ENCODE data around the gene ERVH48-1. TPM values are rescaled to one million over a fixed set of nuclear protein-coding genes. Genes with fewer than 3 reads are reported as not detected.
A peak's percentile ranks its signal among the peaks of the same experiment; 100 is the strongest.

Gene ERVH48-1
- total RNA-seq, 2 experiments from 2014 or later, result 0.09 TPM; not detected in 1

DNA sequence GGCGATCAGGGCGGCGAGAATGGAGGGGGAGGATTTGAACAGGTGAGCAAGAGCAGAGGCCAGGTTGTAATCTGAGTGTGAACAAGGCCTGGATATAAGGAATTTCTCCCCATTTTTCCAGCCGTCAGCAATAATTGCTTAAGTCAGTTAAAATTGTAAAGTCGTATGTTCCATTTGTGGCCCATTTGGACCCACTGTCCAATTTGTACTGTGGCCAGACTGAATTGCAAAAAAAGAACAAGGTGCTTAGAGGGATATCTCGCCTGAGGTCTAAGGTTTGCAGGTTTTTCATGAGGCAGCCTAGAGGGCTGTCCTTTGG, 1.0 kb downstream of the ERVH48-1 start:
- H3K4me3 ChIP-seq (ENCODE audit: low read depth, low read length, poor library complexity, severe bottlenecking), result peak overlapping the region; percentile 31
- POLR2A ChIA-PET, result no interaction called here

DNA sequence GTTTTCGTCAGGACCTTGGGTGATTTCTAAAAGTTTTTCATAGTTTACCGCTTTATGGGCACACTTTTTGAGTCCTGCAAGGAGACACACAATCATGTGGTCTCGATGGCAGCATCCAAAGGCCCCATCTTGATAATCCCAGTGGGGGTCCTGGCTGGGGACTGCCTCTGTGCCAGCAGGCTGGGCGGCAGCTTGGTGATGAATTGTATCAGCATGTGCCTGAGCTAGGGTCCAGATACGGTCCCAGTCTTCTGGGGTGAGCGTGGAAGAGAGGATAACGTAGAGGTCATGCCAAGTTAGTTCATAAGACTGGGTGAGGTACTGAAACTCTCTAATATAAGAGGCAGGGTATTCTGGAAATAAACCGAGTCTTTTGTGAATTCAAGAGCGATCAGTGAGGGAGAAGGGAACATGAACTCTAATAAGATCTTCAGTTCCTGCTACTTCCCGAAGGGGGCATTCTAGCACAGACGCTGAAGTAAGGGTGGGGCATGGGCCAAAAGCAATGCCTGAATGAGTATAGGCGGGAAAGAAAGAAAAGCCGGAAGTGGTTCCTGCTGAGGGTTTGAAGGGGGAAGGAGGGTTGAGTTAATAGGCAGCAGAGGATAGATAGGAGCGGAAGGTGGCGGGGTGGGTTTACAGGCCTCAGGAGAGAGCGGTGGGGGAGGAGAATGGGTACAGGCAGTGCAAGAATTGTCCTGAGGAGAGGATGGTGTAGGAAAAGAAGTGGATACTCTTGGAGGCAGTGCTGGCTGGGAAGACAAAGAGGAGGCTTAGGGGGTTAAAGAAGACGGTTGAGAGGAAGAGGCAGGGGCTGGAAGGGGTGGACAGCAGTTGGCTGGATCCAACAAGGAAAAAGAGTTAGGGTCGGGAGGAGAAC, 1.6 kb downstream of the ERVH48-1 start:
- Histone ChIP-seq H3K9me2 (ENCODE audit: insufficient read depth, low read length) (no peaks in the 10 kb centered on the region), H3K27ac (ENCODE audit: low read depth, low read length, poor library complexity, severe bottlenecking) (peak overlapping the region; percentile 68), H3K4me1 (ENCODE audit: insufficient read depth, low read length, poor library complexity, severe bottlenecking) (peaks cover 23% of the 10 kb centered on the region), H3K36me3 (ENCODE audit: insufficient read depth, low read length) (no peaks in the 10 kb centered on the region), H3K4me2 (ENCODE audit: low read length) (peak overlapping the region; percentile 59), H2AFZ (ENCODE audit: low read length) (peak overlapping the region; percentile 83), H3K4me3 (ENCODE audit: low read depth, low read length, poor library complexity, severe bottlenecking) (peak overlapping the region; percentile 31), H4K20me1 (ENCODE audit: insufficient read depth, low read length) (no peaks in the 10 kb centered on the region), H3K79me2 (ENCODE audit: insufficient read depth, low read depth, low read length) (no peaks in the 10 kb centered on the region), H3K9me3 (ENCODE audit: low read length) (no peaks in the 10 kb centered on the region)
- TF ChIP-seq, protein P1, sequence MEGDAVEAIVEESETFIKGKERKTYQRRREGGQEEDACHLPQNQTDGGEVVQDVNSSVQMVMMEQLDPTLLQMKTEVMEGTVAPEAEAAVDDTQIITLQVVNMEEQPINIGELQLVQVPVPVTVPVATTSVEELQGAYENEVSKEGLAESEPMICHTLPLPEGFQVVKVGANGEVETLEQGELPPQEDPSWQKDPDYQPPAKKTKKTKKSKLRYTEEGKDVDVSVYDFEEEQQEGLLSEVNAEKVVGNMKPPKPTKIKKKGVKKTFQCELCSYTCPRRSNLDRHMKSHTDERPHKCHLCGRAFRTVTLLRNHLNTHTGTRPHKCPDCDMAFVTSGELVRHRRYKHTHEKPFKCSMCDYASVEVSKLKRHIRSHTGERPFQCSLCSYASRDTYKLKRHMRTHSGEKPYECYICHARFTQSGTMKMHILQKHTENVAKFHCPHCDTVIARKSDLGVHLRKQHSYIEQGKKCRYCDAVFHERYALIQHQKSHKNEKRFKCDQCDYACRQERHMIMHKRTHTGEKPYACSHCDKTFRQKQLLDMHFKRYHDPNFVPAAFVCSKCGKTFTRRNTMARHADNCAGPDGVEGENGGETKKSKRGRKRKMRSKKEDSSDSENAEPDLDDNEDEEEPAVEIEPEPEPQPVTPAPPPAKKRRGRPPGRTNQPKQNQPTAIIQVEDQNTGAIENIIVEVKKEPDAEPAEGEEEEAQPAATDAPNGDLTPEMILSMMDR (conservative IDR thresholded peaks at IDR 0.05; ENCODE audit: low read length), result peak; percentile 91
- no peak for TF ChIP-seq EZH2phosphoT487 (IDR thresholded peaks at IDR 0.05; ENCODE audit: borderline replicate concordance, low read depth, low read length)
- intact Hi-C loops (cut with micrococcal nuclease; ENCODE audit: unreplicated experiment), result loop anchor here (1.0 to 2.0 kb wide), 3 partner anchors 12 to 51 kb away; partner anchors contain the start of gene PKNOX1
- DNase-seq (ENCODE audit: low spot score), result peak; percentile 97
- POLR2A ChIA-PET, result no interaction called here
- no TSS peak for BruUV-seq (replicated peaks)
- CTCF ChIA-PET (ENCODE audit: unreplicated experiment), result no interaction called here

More for the DNA sequence above, 1.0 kb downstream of the ERVH48-1 start:
- intact Hi-C loops (cut with micrococcal nuclease; ENCODE audit: unreplicated experiment), result loop anchor here (1.0 to 2.0 kb wide), 3 partner anchors 11 to 50 kb away; partner anchors contain the start of gene PKNOX1
- peaks cover 23% of the 10 kb centered on the region for H3K4me1 ChIP-seq (ENCODE audit: insufficient read depth, low read length, poor library complexity, severe bottlenecking)
- H3K9me3 ChIP-seq (ENCODE audit: low read length), result no peaks in the 10 kb centered on the region
- TSS peak; percentile 71 for BruUV-seq (replicated peaks)
- no peak for TF ChIP-seq EZH2phosphoT487 (IDR thresholded peaks at IDR 0.05; ENCODE audit: borderline replicate concordance, low read depth, low read length)
- TF ChIP-seq, protein P1 (conservative IDR thresholded peaks at IDR 0.05; ENCODE audit: low read length), result no peak
- H4K20me1 ChIP-seq (ENCODE audit: insufficient read depth, low read length), result no peaks in the 10 kb centered on the region
- CTCF ChIA-PET (ENCODE audit: unreplicated experiment), result no interaction called here
- H3K4me2 ChIP-seq (ENCODE audit: low read length), result peak overlapping the region; percentile 59
- peak overlapping the region; percentile 54; the same call in 1 of the 2 replicates for H2AFZ ChIP-seq (ENCODE audit: low read length)
- H3K9me2 ChIP-seq (ENCODE audit: insufficient read depth, low read length), result no peaks in the 10 kb centered on the region
- peak overlapping the region; percentile 68 for H3K27ac ChIP-seq (ENCODE audit: low read depth, low read length, poor library complexity, severe bottlenecking)
- H3K36me3 ChIP-seq (ENCODE audit: insufficient read depth, low read length), result no peaks in the 10 kb centered on the region
- no peak for DNase-seq (ENCODE audit: low spot score)
- H3K79me2 ChIP-seq (ENCODE audit: insufficient read depth, low read depth, low read length), result no peaks in the 10 kb centered on the region

DNA sequence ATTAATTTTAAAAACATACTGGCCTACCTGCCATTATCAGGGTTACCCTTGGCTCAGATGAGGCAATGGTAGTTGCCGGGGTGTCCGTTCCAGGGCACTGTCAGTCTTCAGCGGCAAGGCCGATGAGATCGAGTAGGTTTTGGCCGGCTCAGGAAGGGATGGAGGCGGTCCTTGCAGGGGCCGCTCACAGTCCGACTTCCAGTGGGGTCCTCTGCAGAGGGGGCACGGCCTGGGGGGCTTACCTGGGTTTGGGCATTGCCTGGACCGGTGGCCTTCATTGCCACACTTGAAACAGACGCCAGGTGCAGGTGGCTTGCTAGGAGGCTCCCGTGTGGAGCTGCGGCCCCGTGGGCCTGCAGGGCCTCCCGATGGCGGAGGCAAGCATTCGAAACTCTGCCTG, 2.5 kb downstream of the ERVH48-1 start:
- Histone ChIP-seq H2AFZ (ENCODE audit: low read length) (no peak overlapping the region), H3K27ac (ENCODE audit: low read depth, low read length, poor library complexity, severe bottlenecking) (no peak overlapping the region), H3K9me3 (ENCODE audit: low read length) (no peaks in the 10 kb centered on the region), H3K4me2 (ENCODE audit: low read length) (no peak overlapping the region; the same call in 1 of the 2 replicates), H3K79me2 (ENCODE audit: insufficient read depth, low read depth, low read length) (no peaks in the 10 kb centered on the region), H3K4me3 (ENCODE audit: low read depth, low read length, poor library complexity, severe bottlenecking) (no peak overlapping the region), H3K36me3 (ENCODE audit: insufficient read depth, low read length) (no peaks in the 10 kb centered on the region), H3K4me1 (ENCODE audit: insufficient read depth, low read length, poor library complexity, severe bottlenecking) (peaks cover 23% of the 10 kb centered on the region), H4K20me1 (ENCODE audit: insufficient read depth, low read length) (no peaks in the 10 kb centered on the region), H3K9me2 (ENCODE audit: insufficient read depth, low read length) (no peaks in the 10 kb centered on the region)
- CTCF ChIA-PET (ENCODE audit: unreplicated experiment), result no interaction called here
- no peak for TF ChIP-seq EZH2phosphoT487 (IDR thresholded peaks at IDR 0.05; ENCODE audit: borderline replicate concordance, low read depth, low read length)
- TF ChIP-seq, protein P1 (conservative IDR thresholded peaks at IDR 0.05; ENCODE audit: low read length), result no peak
- intact Hi-C loops (cut with micrococcal nuclease; ENCODE audit: unreplicated experiment), result no loop called here
- no peak for DNase-seq (ENCODE audit: low spot score)
- no TSS peak for BruUV-seq (replicated peaks)
- POLR2A ChIA-PET, result interaction anchor here (0.6 kb wide), 1 partner anchor 12 kb away, joined by 5 read pairs; no protein-coding TSS in a partner anchor
